GM10248 (cell line): ENCODE data around the gene VGLL4.
"Not testable (repeated sequence)": the region's sequence is repeated elsewhere in the genome, so short reads cannot be mapped to it uniquely, and the experiment has no call there.

Source experiments
- CTCF ChIA-PET: fragments of 300-600 bp; sonication (Branson Sonifier 250); formaldehyde crosslinking; extraction: SDS; loops from one replicate; lab custom pipeline; 2021; ENCODE audit warnings: antibody characterized with exemption; lab: Yijun Ruan, JAX
- POLR2A ChIA-PET: fragments of 350-650 bp; sonication (Branson Sonifier 250); formaldehyde crosslinking; extraction: SDS; loops from one replicate; lab custom pipeline; 2020; ENCODE audit warnings: antibody characterized with exemption; lab: Yijun Ruan, JAX
- DNase-seq: peaks from one replicate; pipeline ENCODE4 v3.0.0; 2012; ENCODE audit errors: extremely low spot score
- CTCF ChIP-seq: IDR thresholded peaks from 2 replicates; pipeline ENCODE4 v1.5.1; 2012; ENCODE audit warnings: mild to moderate bottlenecking, low read depth; ENCODE audit errors: extremely low read depth, missing control alignments, control extremely low read depth

The VGLL4 gene

GRCh38 chr3:11534011-11534792, 109.5 kb downstream of the VGLL4 start:
- TF ChIP-seq CTCF = no peak
- CTCF ChIA-PET = no interaction called here
- POLR2A ChIA-PET = no interaction called here
- no peak for DNase-seq

- DNase-seq = no peak
- no peak for TF ChIP-seq CTCF
- POLR2A ChIA-PET = no interaction called here
- CTCF ChIA-PET = no interaction called here
Measured at GRCh38 chr3:11532931-11533391, 110.8 kb downstream of the VGLL4 start.

GRCh38 chr3:11530153-11530721, 113.5 kb downstream of the VGLL4 start:
- TF ChIP-seq CTCF = no peak
- ChIA-PET CTCF (no interaction called here), POLR2A (no interaction called here)
- DNase-seq = no peak

GRCh38 chr3:11529281-11529680, 114.4 kb downstream of the VGLL4 start:
- DNase-seq = no peak
- ChIA-PET CTCF (no interaction called here), POLR2A (no interaction called here)
- TF ChIP-seq CTCF = no peak

- POLR2A ChIA-PET, CTCF ChIA-PET, DNase-seq: not testable (repeated sequence)
Measured at GRCh38 chr3:11526121-11526520, 117.6 kb downstream of the VGLL4 start.

- DNase-seq = no peak
- ChIA-PET POLR2A (no interaction called here), CTCF (no interaction called here)
- TF ChIP-seq CTCF = no peak
Measured at GRCh38 chr3:11523572-11524101, 120.1 kb downstream of the VGLL4 start.
